ENCODE measurements around the gene LIFR.

The LIFR gene

DNA sequence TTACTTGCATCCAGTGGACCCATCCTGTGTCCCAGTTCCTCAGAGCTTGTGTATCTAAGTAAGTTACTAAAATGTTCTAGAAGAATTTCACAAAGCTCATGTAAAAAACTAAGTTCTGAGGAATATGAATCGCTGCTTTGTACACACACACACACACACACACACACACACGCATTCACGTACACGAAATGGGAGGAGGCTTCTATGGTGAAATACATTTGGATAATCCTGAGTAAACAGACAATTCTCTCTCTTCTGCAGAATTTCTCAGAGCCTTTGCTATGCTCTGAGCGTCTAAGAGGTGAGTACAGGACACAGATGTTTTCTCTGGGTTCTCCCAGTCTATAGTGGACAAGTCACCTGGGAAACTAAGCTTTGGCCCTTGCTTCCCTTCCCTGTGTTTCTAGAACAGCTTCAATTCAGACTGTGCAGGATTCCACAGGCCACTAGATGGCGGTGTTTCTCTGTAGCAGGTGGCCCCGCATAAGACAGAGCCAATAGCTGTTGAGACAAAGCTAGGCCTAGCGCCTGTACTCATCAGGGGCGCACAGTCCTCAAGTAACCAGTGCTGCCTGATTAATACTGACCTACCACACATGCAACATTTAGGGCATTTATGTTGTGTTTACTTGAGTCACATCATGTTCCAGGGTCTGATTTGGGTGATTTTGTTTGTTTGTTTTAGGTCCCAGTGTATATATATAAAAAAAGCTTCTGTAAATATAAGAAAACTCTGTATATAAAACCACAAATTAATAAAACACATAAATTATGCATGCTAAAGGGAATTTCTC is 114.8 kb downstream of the LIFR start:
- Histone ChIP-seq H3K9me3 (ENCODE audit: control insufficient read depth, insufficient read depth, low read depth, low read length) (no peaks in the 10 kb centered on the region), H3K4me1 (ENCODE audit: control insufficient read depth, insufficient read depth, low read length) (no peaks in the 10 kb centered on the region), H3K36me3 (ENCODE audit: control insufficient read depth in 2 of 2, insufficient read depth in 1 of 2, low read length in 2 of 2) (no peaks in the 10 kb centered on the region), H3K4me3 (ENCODE audit: low read depth, low read length) (no peak overlapping the region), H3K27ac (ENCODE audit: extremely low read depth, low read depth, low read length) (no peak overlapping the region)
- POLR2A ChIA-PET, result interaction anchor here (0.7 to 2.0 kb wide), 6 partner anchors 15 to 481 kb away, joined by 3 to 19 read pairs (median 4); no protein-coding TSS in a partner anchor
- CTCF ChIA-PET, result interaction anchor here (0.6 to 11.6 kb wide), 123 partner anchors 8 to 897 kb away, joined by 3 to 333 read pairs (median 5); partner anchors contain the start of gene LIFR
- TF ChIP-seq, protein P1, sequence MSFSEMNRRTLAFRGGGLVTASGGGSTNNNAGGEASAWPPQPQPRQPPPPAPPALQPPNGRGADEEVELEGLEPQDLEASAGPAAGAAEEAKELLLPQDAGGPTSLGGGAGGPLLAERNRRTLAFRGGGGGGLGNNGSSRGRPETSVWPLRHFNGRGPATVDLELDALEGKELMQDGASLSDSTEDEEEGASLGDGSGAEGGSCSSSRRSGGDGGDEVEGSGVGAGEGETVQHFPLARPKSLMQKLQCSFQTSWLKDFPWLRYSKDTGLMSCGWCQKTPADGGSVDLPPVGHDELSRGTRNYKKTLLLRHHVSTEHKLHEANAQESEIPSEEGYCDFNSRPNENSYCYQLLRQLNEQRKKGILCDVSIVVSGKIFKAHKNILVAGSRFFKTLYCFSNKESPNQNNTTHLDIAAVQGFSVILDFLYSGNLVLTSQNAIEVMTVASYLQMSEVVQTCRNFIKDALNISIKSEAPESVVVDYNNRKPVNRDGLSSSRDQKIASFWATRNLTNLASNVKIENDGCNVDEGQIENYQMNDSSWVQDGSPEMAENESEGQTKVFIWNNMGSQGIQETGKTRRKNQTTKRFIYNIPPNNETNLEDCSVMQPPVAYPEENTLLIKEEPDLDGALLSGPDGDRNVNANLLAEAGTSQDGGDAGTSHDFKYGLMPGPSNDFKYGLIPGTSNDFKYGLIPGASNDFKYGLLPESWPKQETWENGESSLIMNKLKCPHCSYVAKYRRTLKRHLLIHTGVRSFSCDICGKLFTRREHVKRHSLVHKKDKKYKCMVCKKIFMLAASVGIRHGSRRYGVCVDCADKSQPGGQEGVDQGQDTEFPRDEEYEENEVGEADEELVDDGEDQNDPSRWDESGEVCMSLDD (tag by site-specific recombination; IDR thresholded peaks at IDR 0.05), result no peak
- TF ChIP-seq ZNF776 (tag by site-specific recombination; IDR thresholded peaks at IDR 0.05; ENCODE audit: borderline replicate concordance) (no peak), ZNF157 (tag by site-specific recombination; IDR thresholded peaks at IDR 0.05) (no peak), ZSCAN16 (tag by site-specific recombination; IDR thresholded peaks at IDR 0.05) (no peak), KLF1 (tag by site-specific recombination; IDR thresholded peaks at IDR 0.05) (no peak), ZNF121 (tag by site-specific recombination; IDR thresholded peaks at IDR 0.05) (no peak), ZNF211 (tag by site-specific recombination; IDR thresholded peaks at IDR 0.05; ENCODE audit: low read depth) (no peak), ZNF530 (tag by site-specific recombination; IDR thresholded peaks at IDR 0.05; ENCODE audit: low read depth) (no peak), ZBTB20 (tag by site-specific recombination; IDR thresholded peaks at IDR 0.05) (no peak), MZF1 (tag by site-specific recombination; IDR thresholded peaks at IDR 0.05; ENCODE audit: borderline replicate concordance) (no peak; the same call in 1 of the 2 replicates), ZNF184 (tag by site-specific recombination; IDR thresholded peaks at IDR 0.05) (no peak), ZNF549 (tag by site-specific recombination; IDR thresholded peaks at IDR 0.05) (no peak), ZNF155 (tag by site-specific recombination; IDR thresholded peaks at IDR 0.05) (no peak), ZBTB7A (tag by site-specific recombination; IDR thresholded peaks at IDR 0.05; ENCODE audit: low read depth) (no peak), ZNF48 (tag by site-specific recombination; IDR thresholded peaks at IDR 0.05) (no peak), GLI4 (tag by site-specific recombination; IDR thresholded peaks at IDR 0.05) (no peak), ZNF311 (tag by site-specific recombination; IDR thresholded peaks at IDR 0.05; ENCODE audit: borderline replicate concordance) (no peak), IKZF3 (tag by site-specific recombination; IDR thresholded peaks at IDR 0.05) (no peak), ZNF302 (tag by site-specific recombination; IDR thresholded peaks at IDR 0.05; ENCODE audit: low read depth) (no peak), ZBTB8A (tag by site-specific recombination; IDR thresholded peaks at IDR 0.05) (peak; percentile 20; the same call in 1 of the 2 replicates), ZNF600 (tag by site-specific recombination; IDR thresholded peaks at IDR 0.05) (no peak), KLF16 (tag by site-specific recombination; IDR thresholded peaks at IDR 0.05) (no peak)
- TF ChIP-seq, protein P2, sequence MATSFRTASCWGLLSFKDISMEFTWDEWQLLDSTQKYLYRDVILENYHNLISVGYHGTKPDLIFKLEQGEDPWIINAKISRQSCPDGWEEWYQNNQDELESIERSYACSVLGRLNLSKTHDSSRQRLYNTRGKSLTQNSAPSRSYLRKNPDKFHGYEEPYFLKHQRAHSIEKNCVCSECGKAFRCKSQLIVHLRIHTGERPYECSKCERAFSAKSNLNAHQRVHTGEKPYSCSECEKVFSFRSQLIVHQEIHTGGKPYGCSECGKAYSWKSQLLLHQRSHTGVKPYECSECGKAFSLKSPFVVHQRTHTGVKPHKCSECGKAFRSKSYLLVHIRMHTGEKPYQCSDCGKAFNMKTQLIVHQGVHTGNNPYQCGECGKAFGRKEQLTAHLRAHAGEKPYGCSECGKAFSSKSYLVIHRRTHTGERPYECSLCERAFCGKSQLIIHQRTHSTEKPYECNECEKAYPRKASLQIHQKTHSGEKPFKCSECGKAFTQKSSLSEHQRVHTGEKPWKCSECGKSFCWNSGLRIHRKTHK (tag by site-specific recombination; IDR thresholded peaks at IDR 0.05), result no peak
- TF ChIP-seq, protein P3, sequence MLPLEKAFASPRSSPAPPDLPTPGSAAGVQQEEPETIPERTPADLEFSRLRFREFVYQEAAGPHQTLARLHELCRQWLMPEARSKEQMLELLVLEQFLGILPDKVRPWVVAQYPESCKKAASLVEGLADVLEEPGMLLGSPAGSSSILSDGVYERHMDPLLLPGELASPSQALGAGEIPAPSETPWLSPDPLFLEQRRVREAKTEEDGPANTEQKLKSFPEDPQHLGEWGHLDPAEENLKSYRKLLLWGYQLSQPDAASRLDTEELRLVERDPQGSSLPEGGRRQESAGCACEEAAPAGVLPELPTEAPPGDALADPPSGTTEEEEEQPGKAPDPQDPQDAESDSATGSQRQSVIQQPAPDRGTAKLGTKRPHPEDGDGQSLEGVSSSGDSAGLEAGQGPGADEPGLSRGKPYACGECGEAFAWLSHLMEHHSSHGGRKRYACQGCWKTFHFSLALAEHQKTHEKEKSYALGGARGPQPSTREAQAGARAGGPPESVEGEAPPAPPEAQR (tag by site-specific recombination; IDR thresholded peaks at IDR 0.05), result no peak
- TF ChIP-seq, protein P4, sequence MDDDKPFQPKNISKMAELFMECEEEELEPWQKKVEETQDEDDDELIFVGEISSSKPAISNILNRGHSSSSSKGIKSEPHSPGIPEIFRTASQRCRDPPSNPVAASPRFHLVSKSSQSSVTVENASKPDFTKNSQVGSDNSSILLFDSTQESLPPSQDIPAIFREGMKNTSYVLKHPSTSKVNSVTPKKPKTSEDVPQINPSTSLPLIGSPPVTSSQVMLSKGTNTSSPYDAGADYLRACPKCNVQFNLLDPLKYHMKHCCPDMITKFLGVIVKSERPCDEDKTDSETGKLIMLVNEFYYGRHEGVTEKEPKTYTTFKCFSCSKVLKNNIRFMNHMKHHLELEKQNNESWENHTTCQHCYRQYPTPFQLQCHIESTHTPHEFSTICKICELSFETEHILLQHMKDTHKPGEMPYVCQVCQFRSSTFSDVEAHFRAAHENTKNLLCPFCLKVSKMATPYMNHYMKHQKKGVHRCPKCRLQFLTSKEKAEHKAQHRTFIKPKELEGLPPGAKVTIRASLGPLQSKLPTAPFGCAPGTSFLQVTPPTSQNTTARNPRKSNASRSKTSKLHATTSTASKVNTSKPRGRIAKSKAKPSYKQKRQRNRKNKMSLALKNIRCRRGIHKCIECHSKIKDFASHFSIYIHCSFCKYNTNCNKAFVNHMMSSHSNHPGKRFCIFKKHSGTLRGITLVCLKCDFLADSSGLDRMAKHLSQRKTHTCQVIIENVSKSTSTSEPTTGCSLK (tag by site-specific recombination; IDR thresholded peaks at IDR 0.05), result no peak
- TF ChIP-seq, protein P5, sequence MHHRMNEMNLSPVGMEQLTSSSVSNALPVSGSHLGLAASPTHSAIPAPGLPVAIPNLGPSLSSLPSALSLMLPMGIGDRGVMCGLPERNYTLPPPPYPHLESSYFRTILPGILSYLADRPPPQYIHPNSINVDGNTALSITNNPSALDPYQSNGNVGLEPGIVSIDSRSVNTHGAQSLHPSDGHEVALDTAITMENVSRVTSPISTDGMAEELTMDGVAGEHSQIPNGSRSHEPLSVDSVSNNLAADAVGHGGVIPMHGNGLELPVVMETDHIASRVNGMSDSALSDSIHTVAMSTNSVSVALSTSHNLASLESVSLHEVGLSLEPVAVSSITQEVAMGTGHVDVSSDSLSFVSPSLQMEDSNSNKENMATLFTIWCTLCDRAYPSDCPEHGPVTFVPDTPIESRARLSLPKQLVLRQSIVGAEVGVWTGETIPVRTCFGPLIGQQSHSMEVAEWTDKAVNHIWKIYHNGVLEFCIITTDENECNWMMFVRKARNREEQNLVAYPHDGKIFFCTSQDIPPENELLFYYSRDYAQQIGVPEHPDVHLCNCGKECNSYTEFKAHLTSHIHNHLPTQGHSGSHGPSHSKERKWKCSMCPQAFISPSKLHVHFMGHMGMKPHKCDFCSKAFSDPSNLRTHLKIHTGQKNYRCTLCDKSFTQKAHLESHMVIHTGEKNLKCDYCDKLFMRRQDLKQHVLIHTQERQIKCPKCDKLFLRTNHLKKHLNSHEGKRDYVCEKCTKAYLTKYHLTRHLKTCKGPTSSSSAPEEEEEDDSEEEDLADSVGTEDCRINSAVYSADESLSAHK (tag by site-specific recombination; IDR thresholded peaks at IDR 0.05), result no peak
- TF ChIP-seq, protein P6, sequence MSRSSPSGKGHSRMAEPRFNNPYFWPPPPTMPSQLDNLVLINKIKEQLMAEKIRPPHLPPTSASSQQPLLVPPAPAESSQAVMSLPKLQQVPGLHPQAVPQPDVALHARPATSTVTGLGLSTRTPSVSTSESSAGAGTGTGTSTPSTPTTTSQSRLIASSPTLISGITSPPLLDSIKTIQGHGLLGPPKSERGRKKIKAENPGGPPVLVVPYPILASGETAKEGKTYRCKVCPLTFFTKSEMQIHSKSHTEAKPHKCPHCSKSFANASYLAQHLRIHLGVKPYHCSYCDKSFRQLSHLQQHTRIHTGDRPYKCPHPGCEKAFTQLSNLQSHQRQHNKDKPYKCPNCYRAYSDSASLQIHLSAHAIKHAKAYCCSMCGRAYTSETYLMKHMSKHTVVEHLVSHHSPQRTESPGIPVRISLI (tag by site-specific recombination; IDR thresholded peaks at IDR 0.05), result no peak
